ENCODE measurements around the gene NR2E1.

GRCh38 chr6:108118810-108119768 is 46.7 kb upstream of the NR2E1 start:
- TF ChIP-seq REST (IDR thresholded peaks at IDR 0.05; ENCODE audit: unreplicated experiment), result no peak
- no peak for TF ChIP-seq POLR2AphosphoS5 (IDR thresholded peaks at IDR 0.05; ENCODE audit: low read depth)
- no peak for TF ChIP-seq CTCF (conservative IDR thresholded peaks at IDR 0.05; ENCODE audit: low read depth in 2 of 2)
- peak; percentile 100 for TF ChIP-seq EZH2 (IDR thresholded peaks at IDR 0.05; ENCODE audit: low read depth, unreplicated experiment)
- TF ChIP-seq EZH2phosphoT487 (IDR thresholded peaks at IDR 0.05; ENCODE audit: unreplicated experiment), result peak; percentile 94
- no peak for TF ChIP-seq JUNB (IDR thresholded peaks at IDR 0.05; ENCODE audit: unreplicated experiment)
